PC-3 (cell line): ENCODE measurements around the gene CAPZB.

Source experiments
- EZH2 ChIP-seq: fragments of 300-600 bp; sonication (generic); IDR thresholded peaks from one replicate; pipeline ENCODE4 v1.6.1; 2017; ENCODE audit warnings: antibody characterized with exemption, mild to moderate bottlenecking, low read length; ENCODE audit not compliant: unreplicated experiment
- EZH2phosphoT487 ChIP-seq: fragments of 300-600 bp; sonication (generic); IDR thresholded peaks from 2 replicates; pipeline ENCODE4 v1.6.1; 2018; ENCODE audit warnings: mild to moderate bottlenecking, antibody characterized with exemption, low read length, borderline replicate concordance
- TF ChIP-seq, protein P1 (sequence below): fragments of 300-600 bp; sonication (generic); conservative IDR thresholded peaks from 2 replicates; pipeline ENCODE4 v1.5.1; 2017; ENCODE audit warnings: antibody characterized with exemption, low read depth, mild to moderate bottlenecking, low read length

DNA sequence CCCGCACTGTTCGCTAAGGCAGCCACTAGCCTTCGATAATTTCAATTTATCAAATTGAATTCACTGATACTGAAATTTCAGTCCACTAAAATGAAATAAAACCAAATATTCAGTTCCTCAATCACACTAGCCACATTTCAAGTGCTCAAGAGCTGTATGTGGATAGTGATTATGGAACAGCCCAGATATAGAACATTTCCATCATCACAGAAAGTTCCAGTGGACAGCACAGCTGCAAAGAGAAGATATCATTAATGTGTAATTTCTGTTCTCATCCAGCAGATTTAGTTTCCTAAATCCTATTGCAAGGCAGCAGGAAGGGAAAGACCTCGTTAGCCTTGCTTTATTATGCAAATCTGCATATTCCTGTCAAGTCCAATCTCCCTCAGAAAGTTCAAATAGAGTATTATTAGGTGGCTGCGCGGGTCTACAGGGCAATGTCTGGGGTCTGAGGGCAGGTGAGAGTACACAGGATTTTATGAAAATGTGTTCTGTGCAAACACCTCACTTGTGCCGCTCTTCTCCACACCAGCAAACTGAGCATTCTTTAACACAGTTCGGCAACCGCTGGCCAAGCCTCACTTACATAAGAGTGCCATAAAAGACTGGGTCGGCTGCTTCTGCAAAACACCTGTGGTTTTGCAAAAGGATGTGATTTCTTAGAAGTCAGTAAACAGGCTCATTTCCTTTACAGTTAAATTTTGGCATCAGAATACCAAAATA lies 22.4 kb downstream of the CAPZB start:
- TF ChIP-seq, protein P1, sequence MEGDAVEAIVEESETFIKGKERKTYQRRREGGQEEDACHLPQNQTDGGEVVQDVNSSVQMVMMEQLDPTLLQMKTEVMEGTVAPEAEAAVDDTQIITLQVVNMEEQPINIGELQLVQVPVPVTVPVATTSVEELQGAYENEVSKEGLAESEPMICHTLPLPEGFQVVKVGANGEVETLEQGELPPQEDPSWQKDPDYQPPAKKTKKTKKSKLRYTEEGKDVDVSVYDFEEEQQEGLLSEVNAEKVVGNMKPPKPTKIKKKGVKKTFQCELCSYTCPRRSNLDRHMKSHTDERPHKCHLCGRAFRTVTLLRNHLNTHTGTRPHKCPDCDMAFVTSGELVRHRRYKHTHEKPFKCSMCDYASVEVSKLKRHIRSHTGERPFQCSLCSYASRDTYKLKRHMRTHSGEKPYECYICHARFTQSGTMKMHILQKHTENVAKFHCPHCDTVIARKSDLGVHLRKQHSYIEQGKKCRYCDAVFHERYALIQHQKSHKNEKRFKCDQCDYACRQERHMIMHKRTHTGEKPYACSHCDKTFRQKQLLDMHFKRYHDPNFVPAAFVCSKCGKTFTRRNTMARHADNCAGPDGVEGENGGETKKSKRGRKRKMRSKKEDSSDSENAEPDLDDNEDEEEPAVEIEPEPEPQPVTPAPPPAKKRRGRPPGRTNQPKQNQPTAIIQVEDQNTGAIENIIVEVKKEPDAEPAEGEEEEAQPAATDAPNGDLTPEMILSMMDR: no peak
- no peak for TF ChIP-seq EZH2
- no peak for TF ChIP-seq EZH2phosphoT487
